HEK293 (cell line): ENCODE data around the gene CIDEB.
A peak's percentile ranks its signal among the peaks of the same experiment; 100 is the strongest.

Experiments
- CTCF ChIA-PET: fragments of 350-600 bp; formaldehyde crosslinking; extraction: SDS; loops from one replicate; lab custom pipeline; 2021; ENCODE audit warnings: antibody characterized with exemption; lab: Yijun Ruan, JAX
- POLR2A ChIA-PET: fragments of 300-600 bp; formaldehyde crosslinking; extraction: SDS; loops from one replicate; lab custom pipeline; 2020; ENCODE audit warnings: antibody characterized with exemption, inconsistent platforms; lab: Yijun Ruan, JAX
- H3K27ac ChIP-seq: fragments of 200-500 bp; sonication (Bioruptor generic); 2 replicates; pipeline ENCODE4 v1.5.1; 2014; ENCODE audit warnings: low read depth, low read length, control low read depth, inconsistent platforms; ENCODE audit errors: extremely low read depth
- H3K36me3 ChIP-seq, 2 experiments: fragments of 200-500 bp in 1 of 2; sonication (Bioruptor generic) in 1 of 2; 1 replicate in 1 of 2; 2 replicates in 1 of 2; pipeline ENCODE4 v1.5.1; 2014 to 2017; ENCODE audit warnings: inconsistent platforms in 2 of 2, low read length in 2 of 2; ENCODE audit not compliant: control insufficient read depth in 2 of 2, insufficient read depth in 1 of 2
- H3K4me1 ChIP-seq: fragments of 200-500 bp; sonication (Bioruptor generic); 2 replicates; pipeline ENCODE4 v1.5.1; 2014; ENCODE audit warnings: mild to moderate bottlenecking, low read length, inconsistent platforms; ENCODE audit not compliant: control insufficient read depth, insufficient read depth
- H3K4me3 ChIP-seq: 2 replicates; pipeline ENCODE4 v1.5.1; 2011; ENCODE audit warnings: low read depth, mild to moderate bottlenecking, control low read depth, low read length, moderate library complexity
- H3K9me3 ChIP-seq: fragments of 200-500 bp; sonication (Bioruptor generic); 2 replicates; pipeline ENCODE4 v1.5.1; 2014; ENCODE audit warnings: low read depth, low read length, inconsistent platforms; ENCODE audit not compliant: control insufficient read depth, insufficient read depth
- EGR2 ChIP-seq: fragments of 450-650 bp; formaldehyde crosslinking; IDR thresholded peaks from 2 replicates; pipeline ENCODE4 v1.5.1; 2016; ENCODE audit warnings: low read depth, missing biosample characterization, missing genetic modification characterization
- GLIS1 ChIP-seq: fragments of 450-650 bp; formaldehyde crosslinking; IDR thresholded peaks from 2 replicates; pipeline ENCODE4 v1.5.1; 2016; ENCODE audit warnings: missing biosample characterization, missing genetic modification characterization
- TRIM28 ChIP-seq: IDR thresholded peaks from 2 replicates; pipeline ENCODE4 v1.6.1; 2011; ENCODE audit warnings: low read length, control low read depth, borderline replicate concordance
- ZBTB11 ChIP-seq: fragments of 450-650 bp; formaldehyde crosslinking; conservative IDR thresholded peaks from 2 replicates; pipeline ENCODE4 v1.5.1; 2016; ENCODE audit warnings: low read depth, missing biosample characterization, missing genetic modification characterization
- ZBTB7A ChIP-seq: fragments of 450-650 bp; formaldehyde crosslinking; IDR thresholded peaks from 2 replicates; pipeline ENCODE4 v1.5.1; 2016; ENCODE audit warnings: low read depth, missing biosample characterization, missing genetic modification characterization
- ZIC2 ChIP-seq: fragments of 450-650 bp; formaldehyde crosslinking; IDR thresholded peaks from 2 replicates; pipeline ENCODE4 v1.5.1; 2016; ENCODE audit warnings: missing biosample characterization, missing genetic modification characterization
- ZNF19 ChIP-seq: fragments of 450-650 bp; formaldehyde crosslinking; IDR thresholded peaks from 2 replicates; pipeline ENCODE4; 2016; ENCODE audit warnings: missing biosample characterization, missing genetic modification characterization, low read depth
- ZNF354C ChIP-seq: fragments of 450-650 bp; formaldehyde crosslinking; IDR thresholded peaks from 2 replicates; pipeline ENCODE4 v1.5.1; 2016; ENCODE audit warnings: missing biosample characterization, missing genetic modification characterization, low read depth, borderline replicate concordance
- ZNF398 ChIP-seq: fragments of 450-650 bp; formaldehyde crosslinking; IDR thresholded peaks from 2 replicates; pipeline ENCODE4 v1.5.1; 2017; ENCODE audit warnings: missing biosample characterization, missing genetic modification characterization
- ZNF571 ChIP-seq: fragments of 450-650 bp; formaldehyde crosslinking; IDR thresholded peaks from 2 replicates; pipeline ENCODE4 v1.5.0; 2017; ENCODE audit warnings: missing biosample characterization, missing genetic modification characterization
- ZNF692 ChIP-seq: fragments of 450-650 bp; formaldehyde crosslinking; IDR thresholded peaks from 2 replicates; pipeline ENCODE4 v1.5.1; 2016; ENCODE audit warnings: missing biosample characterization, missing genetic modification characterization
- ZSCAN30 ChIP-seq: fragments of 450-650 bp; IDR thresholded peaks from 2 replicates; pipeline ENCODE4 v1.5.1; 2018; ENCODE audit warnings: missing biosample characterization, mild to moderate bottlenecking, missing genetic modification characterization, moderate library complexity
- TF ChIP-seq, protein P1 (sequence below): fragments of 450-650 bp; formaldehyde crosslinking; IDR thresholded peaks from 2 replicates; pipeline ENCODE4 v1.5.1; 2016; ENCODE audit warnings: missing biosample characterization, missing genetic modification characterization
- TF ChIP-seq, protein P2 (sequence below): fragments of 450-650 bp; formaldehyde crosslinking; IDR thresholded peaks from 2 replicates; pipeline ENCODE4 v1.5.1; 2016; ENCODE audit warnings: missing biosample characterization, missing genetic modification characterization

The CIDEB gene

GRCh38 chr14:24284501-24285035 lies 23.2 kb downstream of the CIDEB start:
- POLR2A ChIA-PET, result interaction anchor here (1.7 to 2.1 kb wide), 2 partner anchors 13 to 42 kb away, joined by 9 to 12 read pairs; partner anchors contain the start of genes RABGGTA and TINF2
- CTCF ChIA-PET, result interaction anchor here (2.0 kb wide), 1 partner anchor 42 kb away, joined by 7 read pairs; the partner anchor contains the start of gene TINF2
- no peaks in the 10 kb centered on the region for H3K4me1 ChIP-seq

DNA sequence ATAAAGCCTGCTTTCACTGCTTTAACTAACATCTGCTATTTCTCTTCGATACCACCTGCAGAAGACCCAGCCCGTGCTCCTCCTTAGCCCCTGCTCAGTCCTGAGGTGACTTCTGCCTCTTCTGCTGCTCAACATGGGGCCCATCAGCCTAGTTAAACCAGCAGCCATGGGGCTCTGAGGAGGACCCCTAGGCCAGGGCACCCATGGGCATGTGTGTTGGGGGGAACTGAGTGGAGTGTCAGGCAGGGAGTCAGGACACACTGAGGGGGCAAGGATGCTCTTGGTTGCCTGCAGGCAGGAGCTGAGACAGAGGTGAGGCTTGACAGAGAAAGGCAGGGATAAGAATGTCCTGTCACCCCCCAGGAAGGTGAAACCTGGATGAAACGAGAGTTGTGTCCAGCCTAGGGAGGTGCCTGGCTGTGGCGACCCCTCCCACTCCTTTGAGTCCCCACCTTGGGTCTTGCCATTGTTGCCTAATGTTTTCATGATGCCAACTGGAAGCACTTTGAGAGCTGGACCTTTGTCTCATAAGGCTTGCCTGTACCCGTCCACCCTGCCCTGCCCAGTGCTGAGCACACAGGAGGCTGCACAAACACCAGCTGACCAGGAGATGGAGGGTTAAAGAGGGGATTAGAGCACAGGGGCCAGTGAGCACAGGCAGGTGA lies 23.8 kb downstream of the CIDEB start:
- TF ChIP-seq ZNF571 (tag by site-specific recombination) (no peak), ZNF19 (tag by site-specific recombination) (no peak), ZNF354C (tag by site-specific recombination) (no peak), ZBTB11 (no peak), GLIS1 (tag by site-specific recombination) (no peak), TRIM28 (no peak)
- TF ChIP-seq, protein P1, sequence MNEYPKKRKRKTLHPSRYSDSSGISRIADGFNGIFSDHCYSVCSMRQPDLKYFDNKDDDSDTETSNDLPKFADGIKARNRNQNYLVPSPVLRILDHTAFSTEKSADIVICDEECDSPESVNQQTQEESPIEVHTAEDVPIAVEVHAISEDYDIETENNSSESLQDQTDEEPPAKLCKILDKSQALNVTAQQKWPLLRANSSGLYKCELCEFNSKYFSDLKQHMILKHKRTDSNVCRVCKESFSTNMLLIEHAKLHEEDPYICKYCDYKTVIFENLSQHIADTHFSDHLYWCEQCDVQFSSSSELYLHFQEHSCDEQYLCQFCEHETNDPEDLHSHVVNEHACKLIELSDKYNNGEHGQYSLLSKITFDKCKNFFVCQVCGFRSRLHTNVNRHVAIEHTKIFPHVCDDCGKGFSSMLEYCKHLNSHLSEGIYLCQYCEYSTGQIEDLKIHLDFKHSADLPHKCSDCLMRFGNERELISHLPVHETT, result no peak

More at GRCh38 chr14:24284501-24285035, 23.2 kb downstream of the CIDEB start:
- TF ChIP-seq ZNF398 (tag by site-specific recombination) (no peak), ZSCAN30 (tag by site-specific recombination) (no peak)
- H3K9me3 ChIP-seq, result no peaks in the 10 kb centered on the region
- H3K36me3 ChIP-seq, result peaks cover 0 to 4% of the 10 kb centered on the region in 2 experiments; a peak in 1 of 3 replicates
- no peak overlapping the region for H3K4me3 ChIP-seq
- no peak overlapping the region for H3K27ac ChIP-seq

GRCh38 chr14:24282736-24283135 lies 25.0 kb downstream of the CIDEB start:
- POLR2A ChIA-PET, result interaction anchor here (1.4 to 2.9 kb wide), 4 partner anchors 9 to 40 kb away, joined by 3 to 14 read pairs (median 10); partner anchors contain the start of genes RABGGTA and TINF2
- H3K4me3 ChIP-seq, result no peak overlapping the region
- CTCF ChIA-PET, result interaction anchor here (1.0 to 2.0 kb wide), 6 partner anchors 10 to 149 kb away, joined by 3 to 7 read pairs (median 4); partner anchors contain the start of genes RABGGTA and TINF2
- H3K4me1 ChIP-seq, result no peaks in the 10 kb centered on the region
- TF ChIP-seq ZBTB7A (tag by site-specific recombination), result no peak
- 0 out of 2 replicates have a peak, but pooled peaks have one; percentile 33 for TF ChIP-seq EGR2 (tag by site-specific recombination)
- TF ChIP-seq, protein P2, sequence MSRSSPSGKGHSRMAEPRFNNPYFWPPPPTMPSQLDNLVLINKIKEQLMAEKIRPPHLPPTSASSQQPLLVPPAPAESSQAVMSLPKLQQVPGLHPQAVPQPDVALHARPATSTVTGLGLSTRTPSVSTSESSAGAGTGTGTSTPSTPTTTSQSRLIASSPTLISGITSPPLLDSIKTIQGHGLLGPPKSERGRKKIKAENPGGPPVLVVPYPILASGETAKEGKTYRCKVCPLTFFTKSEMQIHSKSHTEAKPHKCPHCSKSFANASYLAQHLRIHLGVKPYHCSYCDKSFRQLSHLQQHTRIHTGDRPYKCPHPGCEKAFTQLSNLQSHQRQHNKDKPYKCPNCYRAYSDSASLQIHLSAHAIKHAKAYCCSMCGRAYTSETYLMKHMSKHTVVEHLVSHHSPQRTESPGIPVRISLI, result no peak
- TF ChIP-seq ZNF692 (tag by site-specific recombination), result 0 out of 2 replicates have a peak, but pooled peaks have one; percentile 20
- peak; percentile 59 for TF ChIP-seq ZIC2 (tag by site-specific recombination)
- no peaks in the 10 kb centered on the region for H3K9me3 ChIP-seq
- no peak overlapping the region for H3K27ac ChIP-seq
- H3K36me3 ChIP-seq, result no peaks in the 10 kb centered on the region

More for the DNA sequence above, 23.8 kb downstream of the CIDEB start:
- H3K4me1 ChIP-seq, result no peaks in the 10 kb centered on the region
- no peaks in the 10 kb centered on the region for H3K9me3 ChIP-seq
- ChIA-PET CTCF (interaction anchor here (0.5 to 2.0 kb wide), 6 partner anchors 11 to 147 kb away, joined by 3 to 7 read pairs (median 4); partner anchors contain the start of genes CBLN3, KHNYN and TINF2), POLR2A (interaction anchor here (1.4 to 2.1 kb wide), 3 partner anchors 10 to 42 kb away, joined by 3 to 12 read pairs (median 9); partner anchors contain the start of genes RABGGTA and TINF2)
- H3K4me3 ChIP-seq, result no peak overlapping the region
- H3K27ac ChIP-seq, result 0 out of 2 replicates have a peak overlapping the region, but pooled peaks have one; percentile 31
- no peaks in the 10 kb centered on the region for H3K36me3 ChIP-seq
